ENCODE results near the gene SVEP1.

GRCh38 chr9:110328763-110329162, 250.8 kb downstream of the SVEP1 start:
- TF ChIP-seq POLR2A (IDR thresholded peaks at IDR 0.05) (no peak), CTCF (IDR thresholded peaks at IDR 0.05) (no peak), EP300 (IDR thresholded peaks at IDR 0.05) (no peak)

Measured in gastroesophageal sphincter (tissue), 3 donors.